ENCODE data around the gene TMC7.

Gene TMC7

GRCh38 chr16:19088341-19088916, 104.7 kb downstream of the TMC7 start:
- DNase-seq (ENCODE audit: low read depth in 1 of 2, low spot score in 1 of 2): no peak

- no peak for DNase-seq (ENCODE audit: low read depth in 1 of 2, low spot score in 1 of 2)
Measured at GRCh38 chr16:19089410-19089955, 105.7 kb downstream of the TMC7 start.

GRCh38 chr16:19090916-19091315, 107.2 kb downstream of the TMC7 start:
- DNase-seq (ENCODE audit: low read depth in 1 of 2, low spot score in 1 of 2): no peak

- DNase-seq (ENCODE audit: low read depth in 1 of 2, low spot score in 1 of 2): no peak
Measured at GRCh38 chr16:19092653-19093410, 109.1 kb downstream of the TMC7 start.

- no peak for DNase-seq (ENCODE audit: low read depth in 1 of 2, low spot score in 1 of 2)
Measured at GRCh38 chr16:19093631-19094541, 110.2 kb downstream of the TMC7 start.

GRCh38 chr16:19094542-19095365, 111.0 kb downstream of the TMC7 start:
- DNase-seq (ENCODE audit: low read depth in 1 of 2, low spot score in 1 of 2): no peak

GRCh38 chr16:19095654-19096053, 111.9 kb downstream of the TMC7 start:
- no peak for DNase-seq (ENCODE audit: low read depth in 1 of 2, low spot score in 1 of 2)

GRCh38 chr16:19098173-19098572, 114.4 kb downstream of the TMC7 start:
- DNase-seq (ENCODE audit: low read depth in 1 of 2, low spot score in 1 of 2): no peak

GRCh38 chr16:19102187-19102872, 118.6 kb downstream of the TMC7 start:
- DNase-seq (ENCODE audit: low read depth in 1 of 2, low spot score in 1 of 2): no peak

GRCh38 chr16:19104607-19105006, 120.9 kb downstream of the TMC7 start:
- no peak for DNase-seq (ENCODE audit: low read depth in 1 of 2, low spot score in 1 of 2)

- DNase-seq (ENCODE audit: low read depth in 1 of 2, low spot score in 1 of 2): no peak
Measured at GRCh38 chr16:19105131-19105530, 121.4 kb downstream of the TMC7 start.

GRCh38 chr16:19105891-19106624, 122.3 kb downstream of the TMC7 start:
- DNase-seq (ENCODE audit: low read depth in 1 of 2, low spot score in 1 of 2): no peak

- no peak for DNase-seq (ENCODE audit: low read depth in 1 of 2, low spot score in 1 of 2)
Measured at GRCh38 chr16:19106625-19107020, 122.9 kb downstream of the TMC7 start.

GRCh38 chr16:19108409-19109287, 124.9 kb downstream of the TMC7 start:
- no peak for DNase-seq (ENCODE audit: low read depth in 1 of 2, low spot score in 1 of 2)

- no peak for DNase-seq (ENCODE audit: low read depth in 1 of 2, low spot score in 1 of 2)
Measured at GRCh38 chr16:19109288-19109664, 125.5 kb downstream of the TMC7 start.

GRCh38 chr16:19110537-19111360, 127.0 kb downstream of the TMC7 start:
- DNase-seq (ENCODE audit: low read depth in 1 of 2, low spot score in 1 of 2): no peak

GRCh38 chr16:19112099-19112407, 128.3 kb downstream of the TMC7 start:
- DNase-seq (ENCODE audit: low read depth in 1 of 2, low spot score in 1 of 2): no peak
